ENCODE measurements around the gene EHBP1L1.

DNA sequence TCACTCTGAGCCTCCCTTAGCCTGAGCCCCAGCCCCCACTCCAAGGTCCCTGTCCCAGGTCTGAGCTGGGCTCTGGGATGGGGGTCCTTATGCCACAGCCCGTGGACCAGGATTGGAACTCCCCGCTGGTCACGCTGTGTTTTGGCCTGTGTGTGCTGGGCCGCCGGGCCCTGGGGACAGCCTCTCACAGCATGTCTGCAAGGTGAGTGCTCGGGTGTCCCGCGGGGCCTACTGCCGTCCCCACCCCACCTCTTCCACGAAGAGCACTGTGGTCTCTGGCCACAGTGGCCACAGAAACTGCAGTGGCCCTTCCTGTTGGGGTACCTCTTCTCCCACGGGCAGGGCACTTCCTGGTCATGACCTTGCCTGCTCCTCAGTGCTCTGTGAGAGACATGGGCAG is 58.6 kb downstream of the EHBP1L1 start:
- TF ChIP-seq, protein P1, sequence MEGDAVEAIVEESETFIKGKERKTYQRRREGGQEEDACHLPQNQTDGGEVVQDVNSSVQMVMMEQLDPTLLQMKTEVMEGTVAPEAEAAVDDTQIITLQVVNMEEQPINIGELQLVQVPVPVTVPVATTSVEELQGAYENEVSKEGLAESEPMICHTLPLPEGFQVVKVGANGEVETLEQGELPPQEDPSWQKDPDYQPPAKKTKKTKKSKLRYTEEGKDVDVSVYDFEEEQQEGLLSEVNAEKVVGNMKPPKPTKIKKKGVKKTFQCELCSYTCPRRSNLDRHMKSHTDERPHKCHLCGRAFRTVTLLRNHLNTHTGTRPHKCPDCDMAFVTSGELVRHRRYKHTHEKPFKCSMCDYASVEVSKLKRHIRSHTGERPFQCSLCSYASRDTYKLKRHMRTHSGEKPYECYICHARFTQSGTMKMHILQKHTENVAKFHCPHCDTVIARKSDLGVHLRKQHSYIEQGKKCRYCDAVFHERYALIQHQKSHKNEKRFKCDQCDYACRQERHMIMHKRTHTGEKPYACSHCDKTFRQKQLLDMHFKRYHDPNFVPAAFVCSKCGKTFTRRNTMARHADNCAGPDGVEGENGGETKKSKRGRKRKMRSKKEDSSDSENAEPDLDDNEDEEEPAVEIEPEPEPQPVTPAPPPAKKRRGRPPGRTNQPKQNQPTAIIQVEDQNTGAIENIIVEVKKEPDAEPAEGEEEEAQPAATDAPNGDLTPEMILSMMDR (IDR thresholded peaks at IDR 0.05) = no peak
- TF ChIP-seq POLR2A (IDR thresholded peaks at IDR 0.05) = no peak
- no peak for TF ChIP-seq EP300 (IDR thresholded peaks at IDR 0.05)

Measured in tibial nerve (tissue), 4 donors.